Measurements from ENCODE around the gene NDUFB4.
"Not testable (repeated sequence)": the region's sequence is repeated elsewhere in the genome, so short reads cannot be mapped to it uniquely, and the experiment has no call there.

GRCh38 chr3:120638820-120639219 is 42.7 kb downstream of the NDUFB4 start:
- TF ChIP-seq POLR2A (IDR thresholded peaks at IDR 0.05; ENCODE audit: low read depth); CTCF (IDR thresholded peaks at IDR 0.05): not testable (repeated sequence)
